ENCODE results near the gene ADTRP.

ADTRP gene

DNA sequence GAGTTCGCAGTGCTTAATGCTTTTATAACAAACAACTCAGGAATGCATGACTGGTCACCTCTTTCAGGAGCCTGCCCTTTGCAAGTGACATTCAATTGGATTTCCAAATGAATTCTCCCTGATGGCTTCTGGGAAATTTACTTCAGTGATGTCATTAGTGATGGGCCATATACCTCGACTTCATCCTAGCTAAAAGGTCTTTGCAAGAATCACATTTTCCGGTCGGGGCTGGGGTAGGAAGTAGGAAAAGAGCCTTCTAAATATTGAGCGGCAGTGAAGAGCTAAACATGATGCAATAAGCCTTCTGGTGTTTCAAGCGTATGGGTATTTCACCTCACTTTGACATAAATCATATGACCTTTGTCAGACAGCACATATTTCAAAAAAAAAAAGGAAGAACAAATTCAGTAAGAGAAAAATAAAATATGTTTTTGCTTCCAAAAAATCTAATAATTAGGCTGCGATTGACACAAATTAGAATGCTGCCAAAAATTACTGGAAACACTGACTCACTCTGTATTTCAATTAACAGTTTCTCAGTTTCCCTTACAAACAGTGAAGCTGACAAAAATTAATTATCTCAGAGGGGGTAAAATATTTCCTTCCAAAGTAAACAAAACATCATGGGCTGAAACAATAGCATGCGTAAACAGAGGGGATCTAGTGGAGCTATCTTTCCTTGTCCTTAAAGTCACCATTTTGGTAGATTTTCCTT lies 39.8 kb downstream of the ADTRP start:
- no peak for DNase-seq (ENCODE audit: low read depth)
- no peak overlapping the region for H3K4me3 ChIP-seq (ENCODE audit: low read length)
- TF ChIP-seq, protein P1, sequence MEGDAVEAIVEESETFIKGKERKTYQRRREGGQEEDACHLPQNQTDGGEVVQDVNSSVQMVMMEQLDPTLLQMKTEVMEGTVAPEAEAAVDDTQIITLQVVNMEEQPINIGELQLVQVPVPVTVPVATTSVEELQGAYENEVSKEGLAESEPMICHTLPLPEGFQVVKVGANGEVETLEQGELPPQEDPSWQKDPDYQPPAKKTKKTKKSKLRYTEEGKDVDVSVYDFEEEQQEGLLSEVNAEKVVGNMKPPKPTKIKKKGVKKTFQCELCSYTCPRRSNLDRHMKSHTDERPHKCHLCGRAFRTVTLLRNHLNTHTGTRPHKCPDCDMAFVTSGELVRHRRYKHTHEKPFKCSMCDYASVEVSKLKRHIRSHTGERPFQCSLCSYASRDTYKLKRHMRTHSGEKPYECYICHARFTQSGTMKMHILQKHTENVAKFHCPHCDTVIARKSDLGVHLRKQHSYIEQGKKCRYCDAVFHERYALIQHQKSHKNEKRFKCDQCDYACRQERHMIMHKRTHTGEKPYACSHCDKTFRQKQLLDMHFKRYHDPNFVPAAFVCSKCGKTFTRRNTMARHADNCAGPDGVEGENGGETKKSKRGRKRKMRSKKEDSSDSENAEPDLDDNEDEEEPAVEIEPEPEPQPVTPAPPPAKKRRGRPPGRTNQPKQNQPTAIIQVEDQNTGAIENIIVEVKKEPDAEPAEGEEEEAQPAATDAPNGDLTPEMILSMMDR (conservative IDR thresholded peaks at IDR 0.05; ENCODE audit: low read depth, low read length) = no peak

DNA sequence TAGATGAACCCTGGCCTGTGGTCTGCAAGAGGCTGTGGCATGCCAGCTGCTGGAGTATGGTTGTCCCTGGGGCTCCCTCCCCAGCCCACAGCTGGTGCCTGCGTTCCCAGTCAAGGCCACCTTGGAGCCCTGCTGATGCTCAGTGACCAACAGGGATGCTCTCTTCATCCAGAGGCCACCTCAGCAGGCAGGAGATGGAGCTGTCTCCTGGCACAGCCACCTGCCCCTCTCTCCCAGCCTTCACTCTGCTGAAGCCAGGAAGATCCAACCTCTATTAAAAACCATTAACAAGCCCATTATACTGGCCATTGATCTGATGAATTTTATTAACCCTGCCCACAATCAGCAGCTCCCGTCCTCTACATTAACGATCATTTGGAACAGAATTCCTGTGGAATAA lies 40.4 kb downstream of the ADTRP start:
- no peak overlapping the region for H3K4me3 ChIP-seq (ENCODE audit: low read length)
- no peak for DNase-seq (ENCODE audit: low read depth)
- TF ChIP-seq, protein P1 (conservative IDR thresholded peaks at IDR 0.05; ENCODE audit: low read depth, low read length) = no peak

DNA sequence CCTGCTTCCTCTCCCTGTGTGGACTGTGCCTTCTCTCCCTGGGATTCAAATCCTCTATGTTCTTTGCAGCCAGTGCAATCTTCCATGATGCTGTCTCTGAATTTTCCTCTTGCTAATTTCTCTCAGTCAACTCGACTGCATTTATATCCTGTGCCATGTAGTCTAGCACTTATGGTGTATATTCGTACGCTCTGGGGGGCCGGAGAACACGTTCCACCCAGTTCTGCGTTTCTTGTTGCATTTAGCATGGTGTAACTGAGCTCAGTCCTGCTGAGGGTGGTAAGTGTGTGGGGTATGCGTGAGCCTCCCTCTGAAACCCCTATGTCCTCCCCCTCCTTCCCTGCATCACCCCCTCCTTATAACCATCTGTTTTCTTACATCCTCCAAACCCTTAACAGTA lies 42.0 kb downstream of the ADTRP start:
- TF ChIP-seq, protein P1 (conservative IDR thresholded peaks at IDR 0.05; ENCODE audit: low read depth, low read length) = no peak
- no peak for DNase-seq (ENCODE audit: low read depth)
- H3K4me3 ChIP-seq (ENCODE audit: low read length) = no peak overlapping the region

DNA sequence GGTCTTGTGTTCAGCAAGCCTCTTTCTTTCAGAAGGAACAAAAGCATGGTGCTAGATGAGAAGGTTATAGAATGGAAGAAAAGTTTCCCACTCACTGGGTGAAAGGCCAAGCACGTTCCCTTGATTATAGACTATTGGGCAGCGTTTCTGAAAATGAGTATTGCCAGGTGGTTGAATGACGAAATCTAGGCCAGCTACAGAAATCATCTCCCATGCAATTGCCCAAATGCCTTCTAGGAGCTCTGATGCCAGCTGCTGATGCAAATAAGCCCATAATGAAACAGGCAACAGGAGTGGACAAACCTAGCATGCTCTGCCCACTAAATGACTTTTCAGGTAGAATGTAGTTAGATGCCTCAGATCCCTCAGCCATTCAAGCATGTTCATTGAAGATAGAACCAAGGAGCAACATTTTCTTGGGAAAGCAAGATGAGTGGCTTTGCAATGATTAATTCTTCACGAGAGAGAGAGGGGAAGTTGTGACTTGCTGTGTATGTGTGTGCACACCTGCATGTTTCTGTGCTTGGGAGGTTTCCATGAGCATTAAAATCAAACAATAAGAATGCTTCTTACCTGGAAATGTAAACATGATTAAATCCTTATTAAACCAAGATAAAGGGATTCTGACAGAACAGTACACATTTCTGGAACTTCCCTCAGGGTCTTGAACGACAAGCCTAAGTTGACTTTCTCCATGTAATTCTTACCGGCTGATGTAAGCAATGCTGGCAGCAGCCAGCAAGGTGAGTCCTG lies 43.6 kb downstream of the ADTRP start:
- no peak overlapping the region for H3K4me3 ChIP-seq (ENCODE audit: low read length)
- TF ChIP-seq, protein P1 (conservative IDR thresholded peaks at IDR 0.05; ENCODE audit: low read depth, low read length) = no peak
- no peak for DNase-seq (ENCODE audit: low read depth)

DNA sequence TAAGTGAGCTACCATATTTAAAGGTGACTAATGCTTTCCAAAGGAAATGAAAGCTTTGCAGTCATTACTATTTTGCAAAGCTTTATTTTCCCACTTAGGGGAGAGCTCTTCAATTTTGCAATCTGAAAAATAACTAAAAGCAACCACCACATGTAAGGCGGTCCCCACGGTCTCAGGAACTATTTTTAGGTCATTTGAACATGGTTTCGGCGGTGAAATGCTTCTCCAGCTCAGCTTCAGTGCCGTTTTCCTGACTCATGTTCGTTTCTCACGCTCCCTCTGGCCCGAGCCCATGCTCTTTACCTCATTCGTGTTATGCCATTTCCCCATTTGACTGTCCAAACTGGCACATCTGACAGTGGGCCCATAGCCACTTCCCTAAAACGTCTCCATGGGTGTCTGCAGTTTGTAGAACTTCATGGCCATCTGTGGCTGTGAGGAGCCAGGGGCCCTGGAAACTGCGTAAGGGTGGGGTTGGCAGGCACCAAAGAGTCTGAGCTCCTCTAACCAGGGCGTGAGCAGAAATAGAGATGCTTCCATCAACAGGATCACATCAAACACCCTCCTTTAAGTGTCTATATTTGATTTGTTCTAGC lies 46.5 kb downstream of the ADTRP start:
- no peak overlapping the region for H3K4me3 ChIP-seq (ENCODE audit: low read length)
- no peak for DNase-seq (ENCODE audit: low read depth)
- TF ChIP-seq, protein P1 (conservative IDR thresholded peaks at IDR 0.05; ENCODE audit: low read depth, low read length) = no peak

DNA sequence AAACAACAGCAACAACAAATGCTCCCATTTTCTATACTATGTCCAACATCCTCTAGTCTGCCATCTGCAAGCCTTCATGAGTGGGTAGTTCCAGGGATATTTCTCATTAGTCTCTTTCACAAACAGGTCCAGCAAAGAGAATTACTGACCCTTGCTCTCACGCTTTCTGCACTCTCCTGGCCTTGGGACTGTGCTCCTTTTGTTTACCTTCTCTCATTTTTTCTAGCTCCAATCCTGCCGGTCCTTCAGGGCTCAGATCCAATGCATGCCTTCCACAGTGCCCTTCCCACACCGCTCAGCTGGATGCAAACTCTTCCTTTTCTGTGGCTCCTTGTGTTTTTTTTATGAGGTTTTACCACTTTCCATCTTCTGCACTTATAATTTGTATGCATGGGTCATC lies 47.2 kb downstream of the ADTRP start:
- no peak for DNase-seq (ENCODE audit: low read depth)
- TF ChIP-seq, protein P1 (conservative IDR thresholded peaks at IDR 0.05; ENCODE audit: low read depth, low read length) = no peak
- H3K4me3 ChIP-seq (ENCODE audit: low read length) = no peak overlapping the region

All from retinal pigment epithelial cell (primary cell).